ENCODE results near the gene TLK1.

DNA sequence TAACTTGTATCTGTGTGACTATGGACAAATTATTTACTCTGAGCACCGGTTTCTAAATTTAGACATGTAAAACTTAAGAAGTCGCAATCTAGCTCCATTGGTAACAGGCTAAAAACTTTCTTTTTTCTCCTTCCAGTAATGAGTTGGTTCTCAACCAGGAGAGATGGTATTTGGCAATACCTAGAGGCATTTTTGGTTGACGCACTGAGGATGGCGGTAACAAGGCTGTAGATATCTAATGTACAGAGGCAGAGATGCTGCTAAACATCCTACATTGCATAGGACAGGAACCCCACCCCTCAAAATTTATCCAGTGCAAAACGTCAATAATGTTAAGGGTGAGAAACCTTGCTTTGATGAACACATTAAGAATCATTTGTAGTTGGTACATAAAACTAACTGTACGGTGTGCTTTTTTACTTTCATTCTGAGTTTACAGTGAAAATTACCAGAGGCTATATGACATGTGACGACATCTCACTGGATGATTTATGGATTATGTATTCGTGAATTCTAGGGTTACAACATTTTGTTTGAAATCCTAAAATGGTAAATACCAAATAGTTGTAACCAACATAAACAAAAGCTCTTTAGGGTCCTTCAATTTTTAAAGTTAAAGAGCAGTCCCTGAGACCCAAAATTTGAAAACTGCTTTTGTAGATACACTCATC lies 91.3 kb downstream of the TLK1 start:
- TF ChIP-seq, protein P1, sequence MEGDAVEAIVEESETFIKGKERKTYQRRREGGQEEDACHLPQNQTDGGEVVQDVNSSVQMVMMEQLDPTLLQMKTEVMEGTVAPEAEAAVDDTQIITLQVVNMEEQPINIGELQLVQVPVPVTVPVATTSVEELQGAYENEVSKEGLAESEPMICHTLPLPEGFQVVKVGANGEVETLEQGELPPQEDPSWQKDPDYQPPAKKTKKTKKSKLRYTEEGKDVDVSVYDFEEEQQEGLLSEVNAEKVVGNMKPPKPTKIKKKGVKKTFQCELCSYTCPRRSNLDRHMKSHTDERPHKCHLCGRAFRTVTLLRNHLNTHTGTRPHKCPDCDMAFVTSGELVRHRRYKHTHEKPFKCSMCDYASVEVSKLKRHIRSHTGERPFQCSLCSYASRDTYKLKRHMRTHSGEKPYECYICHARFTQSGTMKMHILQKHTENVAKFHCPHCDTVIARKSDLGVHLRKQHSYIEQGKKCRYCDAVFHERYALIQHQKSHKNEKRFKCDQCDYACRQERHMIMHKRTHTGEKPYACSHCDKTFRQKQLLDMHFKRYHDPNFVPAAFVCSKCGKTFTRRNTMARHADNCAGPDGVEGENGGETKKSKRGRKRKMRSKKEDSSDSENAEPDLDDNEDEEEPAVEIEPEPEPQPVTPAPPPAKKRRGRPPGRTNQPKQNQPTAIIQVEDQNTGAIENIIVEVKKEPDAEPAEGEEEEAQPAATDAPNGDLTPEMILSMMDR (IDR thresholded peaks at IDR 0.05): no peak
- TF ChIP-seq TAF1 (IDR thresholded peaks at IDR 0.05; ENCODE audit: borderline replicate concordance, low read depth, low read length) (no peak), POLR2AphosphoS5 (IDR thresholded peaks at IDR 0.05; ENCODE audit: low read depth, low read length) (no peak), GATA2 (CRISPR knock-in tag; IDR thresholded peaks at IDR 0.05) (no peak), TCF12 (IDR thresholded peaks at IDR 0.05) (no peak), YY1 (IDR thresholded peaks at IDR 0.05; ENCODE audit: low read depth) (no peak)
- TF ChIP-seq, protein P2, sequence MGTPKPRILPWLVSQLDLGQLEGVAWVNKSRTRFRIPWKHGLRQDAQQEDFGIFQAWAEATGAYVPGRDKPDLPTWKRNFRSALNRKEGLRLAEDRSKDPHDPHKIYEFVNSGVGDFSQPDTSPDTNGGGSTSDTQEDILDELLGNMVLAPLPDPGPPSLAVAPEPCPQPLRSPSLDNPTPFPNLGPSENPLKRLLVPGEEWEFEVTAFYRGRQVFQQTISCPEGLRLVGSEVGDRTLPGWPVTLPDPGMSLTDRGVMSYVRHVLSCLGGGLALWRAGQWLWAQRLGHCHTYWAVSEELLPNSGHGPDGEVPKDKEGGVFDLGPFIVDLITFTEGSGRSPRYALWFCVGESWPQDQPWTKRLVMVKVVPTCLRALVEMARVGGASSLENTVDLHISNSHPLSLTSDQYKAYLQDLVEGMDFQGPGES (IDR thresholded peaks at IDR 0.05; ENCODE audit: low read depth, low read length): no peak
- TF ChIP-seq, protein P3, sequence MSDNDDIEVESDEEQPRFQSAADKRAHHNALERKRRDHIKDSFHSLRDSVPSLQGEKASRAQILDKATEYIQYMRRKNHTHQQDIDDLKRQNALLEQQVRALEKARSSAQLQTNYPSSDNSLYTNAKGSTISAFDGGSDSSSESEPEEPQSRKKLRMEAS (IDR thresholded peaks at IDR 0.05; ENCODE audit: low read depth): no peak
